ENCODE results near the gene CCNT2.

- no peak for TF ChIP-seq GATA2 (IDR thresholded peaks at IDR 0.05; ENCODE audit: low read depth, low read length)
- no peak for TF ChIP-seq GATA3 (IDR thresholded peaks at IDR 0.05; ENCODE audit: low read depth, low read length)
Observed at GRCh38 chr2:134900151-134900550, 18.5 kb upstream of the CCNT2 start.
